H1 (cell line): ENCODE data around the gene COL11A2. TPM values are rescaled to one million over a fixed set of nuclear protein-coding genes. Genes with fewer than 3 reads are reported as not detected.

ENCODE experiments used
- TEAD4 ChIP-seq: IDR thresholded peaks from 2 replicates; pipeline ENCODE4 v1.6.1; 2012; ENCODE audit warnings: low read depth, low read length, inconsistent platforms, mixed read lengths
- polyA plus RNA-seq, 7 experiments: library from polyadenylated mRNA; depleted of rRNA in 3 of 7; stranded (reverse) in 5 of 7; unstranded in 2 of 7; fragments of >200 nt in 5 of 7; fragments of 200-250 nt in 2 of 7; gene quantifications; 1 replicate in 5 of 7; 2 replicates in 1 of 7; 4 replicates in 1 of 7; pipeline versions ENCODE4 v1.2.1 to v1.2.3, GENCODE V29; 2011 to 2013; ENCODE audit warnings: missing spikeins in 2 of 7, mixed read lengths in 2 of 7
- total RNA-seq: library from RNA; stranded (reverse); fragmentation: NEBNext Ultra II Directional; extraction: Animal tissue kit (Norgen Biotek cat#: 25700); gene quantifications from 2 replicates; pipeline ENCODE4 v1.2.1, GENCODE V29; 2021

Gene COL11A2
- total and polyA plus RNA-seq, 2 of the 8 experiments (the other 6 are each of a cell fraction or from before 2014, with no cell fraction given) = 2.8 to 3.8 TPM

DNA sequence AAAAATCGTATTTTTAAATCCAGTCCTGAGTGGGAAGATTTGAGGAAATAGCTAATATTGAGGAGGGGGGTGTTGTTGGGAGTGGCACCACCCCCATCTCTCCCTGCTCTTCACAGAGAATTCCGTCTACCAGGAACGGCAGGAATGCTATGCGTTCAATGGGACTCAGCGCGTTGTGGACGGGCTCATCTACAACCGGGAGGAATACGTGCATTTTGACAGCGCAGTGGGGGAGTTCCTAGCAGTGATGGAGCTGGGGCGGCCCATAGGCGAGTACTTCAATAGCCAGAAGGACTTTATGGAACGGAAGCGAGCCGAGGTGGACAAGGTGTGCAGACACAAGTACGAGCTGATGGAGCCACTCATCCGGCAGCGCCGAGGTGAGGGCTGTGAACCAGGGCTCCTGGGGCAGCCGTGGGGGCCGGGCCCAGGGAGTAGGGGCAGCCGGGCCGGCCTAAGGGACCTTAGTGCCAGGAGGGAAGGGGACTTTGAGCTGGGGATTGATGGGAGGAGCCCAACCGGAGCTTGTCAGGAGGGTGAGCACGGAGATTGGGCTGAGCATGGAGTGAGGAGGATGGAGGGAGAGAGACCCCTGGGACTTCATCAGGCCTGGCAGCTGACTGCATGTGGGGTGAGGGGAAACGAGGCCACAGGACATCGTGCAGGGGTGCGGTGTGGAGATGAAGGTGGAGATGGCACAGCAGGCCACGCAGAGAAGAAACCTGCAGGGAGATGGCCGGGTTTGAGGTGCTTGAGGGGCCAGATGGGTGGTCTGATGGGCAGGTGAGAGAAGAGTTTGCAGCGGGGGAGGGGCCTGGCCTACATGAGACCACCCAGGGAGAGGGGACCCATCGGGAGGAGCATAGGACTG, 75.2 kb downstream of the COL11A2 start (continued):
- TF ChIP-seq TEAD4 = peak; percentile 83
